HG03469 (cell line): ENCODE measurements around the gene NOC2L.
"Not testable (repeated sequence)": the region's sequence is repeated elsewhere in the genome, so short reads cannot be mapped to it uniquely, and the experiment has no call there.

ENCODE experiments used
- ATAC-seq: cut with Tn5 transposase; IDR thresholded peaks from one replicate; pipeline ENCODE4 v1.9.1; 2021; ENCODE audit warnings: mild to moderate bottlenecking, moderate library complexity, moderate number of reproducible peaks; ENCODE audit not compliant: unreplicated experiment

NOC2L gene

GRCh38 chr1:963746-964525 lies 4.9 kb upstream of the NOC2L start:
- ATAC-seq, result no peak

DNA sequence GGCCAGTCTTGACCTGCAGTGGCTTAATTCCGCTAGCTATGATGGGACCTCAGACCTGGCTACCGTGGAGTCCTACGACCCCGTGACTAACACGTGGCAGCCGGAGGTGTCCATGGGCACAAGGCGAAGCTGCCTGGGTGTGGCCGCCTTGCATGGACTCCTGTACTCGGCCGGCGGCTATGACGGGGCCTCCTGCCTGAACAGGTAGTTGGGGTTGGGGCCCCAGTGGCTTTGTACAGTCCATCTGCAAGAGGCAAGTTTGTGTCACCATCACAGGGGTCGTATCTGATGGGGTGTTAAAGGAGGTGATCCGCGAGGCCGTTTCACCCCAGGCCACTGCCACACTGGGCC lies 4.2 kb upstream of the NOC2L start:
- ATAC-seq, result no peak

- no peak for ATAC-seq
These were observed 3.6 kb upstream of the NOC2L start for GRCh38 chr1:962381-963300.

DNA sequence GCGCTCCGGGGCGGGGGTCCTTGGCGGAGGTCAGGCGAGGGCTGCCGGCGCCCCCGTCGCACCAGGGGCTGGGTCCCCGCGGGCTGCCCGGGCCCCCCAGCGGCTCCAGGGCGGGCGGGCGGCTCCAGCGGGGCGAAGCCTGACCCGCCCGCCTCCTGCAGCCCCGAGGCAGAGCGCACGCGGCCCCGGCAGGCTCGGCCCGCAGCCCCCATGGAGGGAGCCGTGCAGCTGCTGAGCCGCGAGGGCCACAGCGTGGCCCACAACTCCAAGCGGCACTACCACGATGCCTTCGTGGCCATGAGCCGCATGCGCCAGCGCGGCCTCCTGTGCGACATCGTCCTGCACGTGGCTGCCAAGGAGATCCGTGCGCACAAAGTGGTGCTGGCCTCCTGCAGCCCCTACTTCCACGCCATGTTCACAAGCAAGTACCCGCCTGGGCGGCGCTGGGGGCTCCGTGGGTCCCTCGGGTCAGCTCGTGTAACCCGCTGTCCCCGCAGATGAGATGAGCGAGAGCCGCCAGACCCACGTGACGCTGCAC lies 2.1 kb upstream of the NOC2L start:
- no peak for ATAC-seq

DNA sequence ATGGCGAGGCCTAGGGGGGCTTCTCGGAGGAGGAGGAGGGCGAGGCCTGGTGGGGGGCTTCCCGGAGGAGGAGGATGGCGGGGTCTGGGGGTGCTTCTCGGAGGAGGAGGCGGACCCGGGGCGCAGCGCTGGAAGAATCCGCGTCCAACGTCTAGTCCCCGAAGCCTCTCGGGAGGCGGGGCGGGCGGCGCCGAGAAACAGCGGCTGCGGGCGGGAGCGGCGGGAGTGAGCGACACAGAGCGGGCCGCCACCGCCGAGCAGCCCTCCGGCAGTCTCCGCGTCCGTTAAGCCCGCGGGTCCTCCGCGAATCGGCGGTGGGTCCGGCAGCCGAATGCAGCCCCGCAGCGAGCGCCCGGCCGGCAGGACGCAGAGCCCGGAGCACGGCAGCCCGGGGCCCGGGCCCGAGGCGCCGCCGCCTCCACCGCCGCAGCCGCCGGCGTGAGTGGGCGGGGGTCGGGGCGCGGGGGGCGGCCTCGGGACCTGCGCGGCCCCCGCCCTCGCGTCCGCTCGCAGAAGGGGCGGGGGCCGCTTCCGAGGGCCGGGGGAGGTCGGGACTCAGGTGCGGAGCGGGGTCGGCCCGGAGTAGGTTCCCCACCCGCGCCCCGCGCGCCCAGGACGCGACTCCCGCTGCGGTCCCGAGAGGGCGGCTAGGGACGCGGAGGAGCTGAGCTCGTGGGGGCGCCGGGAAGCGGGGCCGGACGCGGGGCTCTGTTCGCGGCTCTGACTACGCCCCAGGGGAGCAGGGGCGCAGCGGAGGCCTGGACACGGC lies 1.5 kb upstream of the NOC2L start, which contains the start of gene KLHL17:
Gene KLHL17, plus strand, starts transcription at position 222 of the 769 bp plus-strand sequence. Its CDS starts 110 bp downstream, at position 332.
- no peak for ATAC-seq

GRCh38 chr1:959731-960362 lies 791 bp upstream of the NOC2L start:
- no peak for ATAC-seq

- ATAC-seq, result no peak
These were observed 2.4 kb downstream of the NOC2L start for GRCh38 chr1:956636-957035.

DNA sequence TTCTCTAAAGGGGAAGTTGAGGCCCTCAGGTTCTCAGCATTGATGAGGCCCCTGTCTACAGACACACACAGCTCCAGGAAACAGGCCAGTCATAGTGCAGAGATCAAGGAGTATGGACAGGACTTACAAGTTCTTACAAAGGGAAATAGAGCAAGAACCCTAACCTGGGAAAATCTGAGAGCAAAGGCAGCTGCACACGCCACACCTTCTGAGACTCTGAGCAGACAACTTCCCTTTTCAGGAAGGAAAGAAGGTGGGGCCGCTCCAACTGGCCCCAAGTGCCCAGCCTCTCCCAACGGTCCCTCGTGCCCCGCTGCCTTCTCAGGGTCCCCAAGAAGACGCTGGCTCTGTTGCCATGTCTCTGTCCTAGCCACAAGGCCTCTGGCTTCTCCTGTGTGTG lies 3.6 kb downstream of the NOC2L start:
- ATAC-seq, result no peak

DNA sequence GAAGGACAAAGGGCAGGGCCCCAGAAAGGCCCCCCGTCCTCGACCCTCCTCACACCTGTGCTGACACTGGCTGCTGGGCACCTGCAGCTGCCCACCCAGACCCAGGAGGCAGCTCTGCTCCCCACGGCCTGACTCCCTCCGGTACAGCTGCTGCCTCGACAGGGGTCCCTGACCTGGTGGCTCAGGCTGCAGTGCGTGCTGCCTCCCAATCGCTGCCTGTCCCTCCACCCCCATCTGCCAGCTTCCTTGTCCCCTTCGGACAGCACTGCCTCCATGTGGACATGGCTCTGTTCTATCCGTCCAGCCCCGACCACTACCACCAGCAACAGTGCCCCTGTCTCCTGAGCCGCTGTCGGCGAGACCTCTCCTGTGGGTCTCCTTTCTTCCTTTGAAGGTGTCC lies 4.1 kb downstream of the NOC2L start:
- no peak for ATAC-seq

GRCh38 chr1:953524-954320 lies 5.3 kb downstream of the NOC2L start:
- no peak for ATAC-seq

DNA sequence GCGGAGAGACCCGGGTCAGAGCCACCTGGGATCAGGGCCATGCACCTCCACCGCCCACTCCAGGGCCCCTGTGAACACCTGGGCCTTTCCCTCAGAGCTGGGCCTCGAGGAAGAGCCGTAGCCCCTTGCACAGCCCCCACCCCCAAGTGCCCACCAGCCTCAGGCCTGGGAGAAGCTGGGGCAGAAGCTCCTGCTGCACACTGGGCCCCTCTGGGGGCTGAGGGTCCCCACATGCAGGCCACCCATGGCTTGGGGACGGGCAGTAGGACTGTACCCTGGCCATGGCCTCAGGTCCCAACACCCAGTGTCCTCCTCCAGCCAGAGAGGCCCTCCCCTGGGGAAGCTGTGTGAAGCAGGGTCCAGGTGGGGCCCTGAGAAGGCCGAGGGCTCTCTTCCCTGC lies 6.5 kb downstream of the NOC2L start:
- ATAC-seq, result no peak

DNA sequence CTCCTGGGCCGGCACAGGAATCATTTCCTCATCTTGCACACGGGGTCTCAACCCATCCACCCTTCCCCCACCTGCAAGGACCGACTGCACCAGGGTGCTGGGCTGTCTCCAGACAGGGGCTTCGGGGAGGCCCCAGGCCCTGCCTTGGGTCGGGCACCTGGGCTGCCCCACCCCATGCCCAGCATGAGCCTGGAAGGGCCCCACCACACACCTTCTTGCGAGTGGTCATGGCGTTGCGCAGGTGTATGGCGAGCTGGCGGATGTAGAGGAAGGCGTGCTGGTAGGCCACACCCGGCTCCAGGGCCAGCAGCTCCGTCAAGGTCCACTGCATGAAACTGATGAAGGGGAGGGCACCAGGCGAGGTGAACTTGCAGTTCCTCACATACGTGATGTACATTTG lies 6.9 kb downstream of the NOC2L start:
- no peak for ATAC-seq

DNA sequence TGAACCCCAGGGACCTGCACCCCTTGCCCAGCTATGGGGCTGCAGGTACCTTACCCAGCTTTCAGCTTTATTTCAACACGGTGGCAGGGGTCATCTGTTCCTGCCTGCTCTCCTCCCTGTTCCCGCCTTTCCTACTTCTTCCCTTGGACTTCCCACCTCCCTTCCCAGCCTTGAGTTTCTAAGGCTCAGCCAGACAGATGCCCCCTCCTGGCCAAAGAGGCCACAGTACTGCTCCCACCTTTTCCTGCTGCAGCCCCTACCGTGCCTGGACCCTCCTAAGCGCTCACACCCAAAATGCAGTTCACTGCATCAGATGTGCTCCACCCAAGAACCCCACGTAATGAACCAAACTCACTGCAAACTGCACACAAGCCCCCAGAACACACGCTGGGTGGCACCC lies 7.7 kb downstream of the NOC2L start:
- ATAC-seq, result no peak

DNA sequence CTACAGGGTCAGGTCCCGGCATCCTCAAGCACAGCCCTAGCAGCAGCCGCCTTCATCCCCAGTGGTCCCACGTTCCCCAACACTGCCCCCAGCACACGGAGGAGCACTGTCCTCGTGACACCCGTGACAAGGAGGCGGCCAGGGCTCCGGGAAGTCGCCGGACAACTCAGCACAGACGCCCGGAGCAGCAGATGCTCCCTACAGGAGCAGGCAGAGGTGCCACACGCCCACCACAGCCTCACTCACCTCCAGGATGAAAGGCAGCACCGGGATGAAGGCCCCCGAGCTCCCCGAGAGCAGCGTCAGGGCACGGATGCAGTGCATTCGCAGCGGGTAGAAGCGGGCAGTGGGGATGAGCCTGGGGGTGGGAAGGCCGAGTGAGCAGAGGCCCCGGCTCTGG lies 8.2 kb downstream of the NOC2L start:
- no peak for ATAC-seq

DNA sequence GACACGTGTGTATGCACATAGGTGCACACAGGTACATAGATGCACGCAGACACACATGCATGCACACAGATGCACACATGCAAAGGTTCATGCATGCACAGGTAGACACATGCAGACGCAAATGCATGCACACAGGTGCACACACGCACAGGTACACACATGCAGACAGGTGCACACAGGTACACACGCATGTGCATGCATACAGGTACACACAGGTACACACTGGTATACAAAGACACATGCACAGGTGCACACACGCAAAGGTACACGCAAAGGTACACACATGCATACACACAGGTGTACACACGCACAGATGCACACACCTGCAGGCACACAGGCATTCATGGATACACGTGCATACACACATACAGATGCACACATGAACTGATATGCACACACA lies 8.8 kb downstream of the NOC2L start:
- ATAC-seq, result no peak

- no peak for ATAC-seq
These were observed 11.1 kb downstream of the NOC2L start for GRCh38 chr1:947958-948357.

GRCh38 chr1:946811-947210 lies 12.2 kb downstream of the NOC2L start:
- not testable (repeated sequence) for ATAC-seq

DNA sequence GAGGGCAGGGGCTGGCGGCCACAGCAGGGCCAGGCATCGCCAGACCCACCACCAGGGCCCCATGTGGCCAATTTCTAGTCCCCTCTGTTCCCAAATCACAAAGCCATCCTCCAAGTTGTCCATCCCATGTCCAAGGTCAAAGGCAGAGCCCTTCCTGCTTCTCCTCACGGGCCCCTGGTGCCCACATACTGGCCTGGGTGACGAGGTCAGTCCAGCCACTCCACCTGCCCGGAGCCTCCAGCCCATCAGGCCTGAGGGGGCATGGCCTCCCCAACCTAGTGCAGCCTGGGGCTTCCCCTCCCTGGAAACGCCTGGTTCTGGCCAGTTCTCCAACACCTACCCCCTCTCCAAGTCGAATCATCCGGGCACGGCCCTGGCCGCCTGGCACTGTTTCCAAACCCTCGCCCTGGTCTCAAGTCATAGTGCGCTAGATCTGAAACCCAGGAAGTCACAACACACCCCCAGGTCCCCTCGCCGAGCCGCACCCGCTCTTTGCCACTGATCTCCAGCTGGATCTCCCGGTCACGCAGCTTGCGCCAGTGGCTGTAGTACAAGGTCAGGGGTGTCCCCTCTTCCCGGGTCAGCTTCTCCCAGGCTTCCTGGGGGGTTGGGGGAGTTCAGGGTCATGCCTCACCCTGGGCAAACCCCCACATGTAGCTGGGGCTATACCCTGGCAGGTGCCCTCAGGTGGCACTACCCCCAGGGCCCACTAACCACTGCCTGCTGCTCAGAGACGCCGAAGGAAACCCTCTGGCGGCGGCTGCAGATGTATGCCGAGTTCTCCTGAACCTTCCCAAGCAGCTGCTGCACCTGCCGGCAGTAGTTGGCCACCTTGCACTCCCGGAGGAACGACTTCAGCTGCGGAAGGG lies 13.1 kb downstream of the NOC2L start:
- no peak for ATAC-seq
